Measurements from ENCODE around the gene DHX30.
A peak's percentile ranks its signal among the peaks of the same experiment; 100 is the strongest.
"Not testable (repeated sequence)": the region's sequence is repeated elsewhere in the genome, so short reads cannot be mapped to it uniquely, and the experiment has no call there.

Gene DHX30, protein sequence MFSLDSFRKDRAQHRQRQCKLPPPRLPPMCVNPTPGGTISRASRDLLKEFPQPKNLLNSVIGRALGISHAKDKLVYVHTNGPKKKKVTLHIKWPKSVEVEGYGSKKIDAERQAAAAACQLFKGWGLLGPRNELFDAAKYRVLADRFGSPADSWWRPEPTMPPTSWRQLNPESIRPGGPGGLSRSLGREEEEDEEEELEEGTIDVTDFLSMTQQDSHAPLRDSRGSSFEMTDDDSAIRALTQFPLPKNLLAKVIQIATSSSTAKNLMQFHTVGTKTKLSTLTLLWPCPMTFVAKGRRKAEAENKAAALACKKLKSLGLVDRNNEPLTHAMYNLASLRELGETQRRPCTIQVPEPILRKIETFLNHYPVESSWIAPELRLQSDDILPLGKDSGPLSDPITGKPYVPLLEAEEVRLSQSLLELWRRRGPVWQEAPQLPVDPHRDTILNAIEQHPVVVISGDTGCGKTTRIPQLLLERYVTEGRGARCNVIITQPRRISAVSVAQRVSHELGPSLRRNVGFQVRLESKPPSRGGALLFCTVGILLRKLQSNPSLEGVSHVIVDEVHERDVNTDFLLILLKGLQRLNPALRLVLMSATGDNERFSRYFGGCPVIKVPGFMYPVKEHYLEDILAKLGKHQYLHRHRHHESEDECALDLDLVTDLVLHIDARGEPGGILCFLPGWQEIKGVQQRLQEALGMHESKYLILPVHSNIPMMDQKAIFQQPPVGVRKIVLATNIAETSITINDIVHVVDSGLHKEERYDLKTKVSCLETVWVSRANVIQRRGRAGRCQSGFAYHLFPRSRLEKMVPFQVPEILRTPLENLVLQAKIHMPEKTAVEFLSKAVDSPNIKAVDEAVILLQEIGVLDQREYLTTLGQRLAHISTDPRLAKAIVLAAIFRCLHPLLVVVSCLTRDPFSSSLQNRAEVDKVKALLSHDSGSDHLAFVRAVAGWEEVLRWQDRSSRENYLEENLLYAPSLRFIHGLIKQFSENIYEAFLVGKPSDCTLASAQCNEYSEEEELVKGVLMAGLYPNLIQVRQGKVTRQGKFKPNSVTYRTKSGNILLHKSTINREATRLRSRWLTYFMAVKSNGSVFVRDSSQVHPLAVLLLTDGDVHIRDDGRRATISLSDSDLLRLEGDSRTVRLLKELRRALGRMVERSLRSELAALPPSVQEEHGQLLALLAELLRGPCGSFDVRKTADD

DNA sequence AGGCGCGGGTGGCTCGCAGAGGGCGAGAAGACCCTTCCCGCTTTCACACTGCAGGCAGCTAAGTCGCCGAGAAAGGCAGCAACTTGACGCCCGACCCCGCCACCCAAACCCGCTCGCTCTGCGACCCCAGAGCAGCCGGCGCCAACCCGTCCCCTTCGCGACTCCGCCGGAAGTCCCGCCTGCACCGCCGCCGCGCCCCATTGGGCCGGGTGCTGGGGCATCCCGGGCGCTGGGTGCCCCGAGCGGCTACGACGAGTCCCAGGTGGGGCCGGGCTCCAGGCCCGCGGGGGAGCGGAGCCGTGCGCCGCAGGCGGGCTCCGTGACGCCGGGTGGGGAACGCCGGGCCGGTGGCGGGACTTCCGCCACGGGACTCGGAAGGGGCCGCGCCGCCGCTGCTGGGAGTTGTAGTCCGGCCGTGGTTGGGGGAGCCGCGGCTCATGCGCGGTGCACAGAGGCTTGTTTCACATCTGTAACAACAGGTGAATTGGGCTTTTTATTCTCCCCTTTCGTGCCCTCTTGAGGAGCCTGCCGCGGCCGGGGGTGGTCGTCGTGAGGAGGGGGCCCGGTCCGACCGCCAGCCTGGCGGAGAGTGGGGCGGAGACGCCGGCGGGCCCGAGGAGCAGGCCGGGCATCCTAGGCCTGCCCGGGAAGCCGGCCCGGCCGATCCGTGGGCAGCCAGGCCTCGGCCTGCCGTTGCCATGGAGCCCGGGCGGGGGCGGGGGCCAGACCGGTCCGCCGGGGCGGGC, at the start of gene DHX30:
Gene DHX30, plus strand, starts transcription at position 405 of the 746 bp plus-strand sequence. CDS start 7,546 bp downstream, outside the sequence.
- peak; percentile 45 for DNase-seq

DNA sequence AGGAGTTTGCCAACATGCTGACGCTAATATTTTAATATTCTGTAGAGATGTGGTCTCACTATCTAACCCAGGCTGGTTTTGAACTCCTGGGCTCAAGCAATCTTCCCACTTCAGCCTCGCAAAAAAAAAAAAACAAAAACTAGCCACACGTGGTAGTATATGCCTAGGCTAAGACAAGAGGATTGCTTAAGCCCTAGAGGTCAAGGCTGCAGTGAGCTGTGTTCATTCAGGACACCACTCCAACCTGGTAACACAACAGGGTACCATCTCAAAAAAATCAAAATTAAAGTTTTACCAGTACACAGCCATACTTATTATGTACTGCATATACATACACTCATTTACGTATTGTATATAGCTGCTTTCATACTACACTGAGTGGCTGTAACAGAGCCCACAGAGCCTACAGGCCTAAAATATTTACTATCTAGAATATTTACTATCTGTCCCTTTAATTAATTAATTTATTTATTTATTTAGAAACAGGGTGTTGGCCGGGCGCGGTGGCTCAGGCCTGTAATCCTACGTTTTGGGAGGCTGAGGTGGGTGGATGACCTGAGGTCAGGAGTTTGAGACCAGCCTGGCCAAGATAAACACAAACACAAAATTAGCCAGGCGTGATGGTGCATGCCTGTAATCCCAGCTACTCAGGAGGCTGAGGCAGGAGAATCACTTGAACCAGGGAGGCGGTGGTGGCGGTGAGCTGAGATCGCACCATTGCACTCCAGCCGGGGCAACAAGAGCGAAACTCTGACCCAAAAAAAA, 44.5 kb upstream of the DHX30 start:
- DNase-seq, result no peak

DNA sequence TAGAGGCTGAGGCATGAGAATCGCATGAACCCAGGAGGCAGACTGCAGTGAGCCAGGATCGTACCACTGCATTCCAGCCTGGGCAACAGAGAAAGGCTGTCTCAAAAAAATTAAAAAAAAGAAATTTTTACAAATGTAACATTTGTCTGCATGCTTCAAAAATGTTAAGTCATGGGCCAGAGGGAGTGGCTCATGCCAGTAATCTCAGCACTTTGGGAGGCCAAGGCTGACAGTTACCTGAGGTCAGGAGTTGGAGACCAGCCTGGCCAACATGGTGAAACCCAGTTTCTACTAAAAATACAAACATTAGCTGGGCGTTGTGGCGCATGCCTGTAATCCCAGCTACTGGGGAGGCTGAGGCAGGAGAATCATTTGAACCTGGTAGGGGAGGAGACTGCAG, 42.7 kb upstream of the DHX30 start:
- DNase-seq, result not testable (repeated sequence)

DNA sequence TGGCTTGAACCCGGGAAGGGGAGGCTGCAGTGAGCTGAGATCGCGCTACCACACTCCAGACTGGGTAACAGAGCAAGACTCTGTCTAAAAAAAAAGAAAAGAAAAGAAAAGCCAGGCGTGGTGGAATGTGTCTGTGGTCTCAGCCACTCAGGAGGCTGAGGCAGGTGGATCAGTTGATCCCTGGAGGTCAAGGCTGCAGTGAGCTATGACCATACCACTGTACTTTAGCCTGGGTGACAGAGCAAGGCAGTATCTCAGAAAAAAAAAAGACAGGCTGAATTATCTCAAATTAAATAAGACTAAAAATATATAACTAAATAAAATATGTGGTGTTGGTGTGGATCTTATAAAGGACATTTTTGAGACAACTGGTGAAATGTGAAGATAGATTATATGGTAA, 41.9 kb upstream of the DHX30 start:
- DNase-seq, result no peak

DNA sequence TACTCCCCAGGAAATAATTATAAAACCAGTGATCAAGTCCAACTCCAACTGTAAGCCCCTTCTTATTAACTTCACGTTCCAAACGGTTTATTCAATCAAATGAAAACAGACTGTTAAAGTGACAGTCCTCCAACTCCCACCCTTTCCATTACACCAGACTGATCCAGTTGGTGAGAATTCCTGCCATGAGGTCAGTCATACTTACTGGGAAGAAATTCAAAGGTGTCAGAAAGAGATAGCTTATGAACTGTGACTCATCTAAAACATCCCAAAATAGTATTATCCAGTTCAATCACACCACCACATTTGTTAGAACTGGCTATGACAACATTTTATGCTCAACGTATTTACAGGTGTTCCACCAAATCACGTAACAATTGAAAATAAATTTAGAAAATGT, 40.7 kb upstream of the DHX30 start:
- DNase-seq, result no peak

DNA sequence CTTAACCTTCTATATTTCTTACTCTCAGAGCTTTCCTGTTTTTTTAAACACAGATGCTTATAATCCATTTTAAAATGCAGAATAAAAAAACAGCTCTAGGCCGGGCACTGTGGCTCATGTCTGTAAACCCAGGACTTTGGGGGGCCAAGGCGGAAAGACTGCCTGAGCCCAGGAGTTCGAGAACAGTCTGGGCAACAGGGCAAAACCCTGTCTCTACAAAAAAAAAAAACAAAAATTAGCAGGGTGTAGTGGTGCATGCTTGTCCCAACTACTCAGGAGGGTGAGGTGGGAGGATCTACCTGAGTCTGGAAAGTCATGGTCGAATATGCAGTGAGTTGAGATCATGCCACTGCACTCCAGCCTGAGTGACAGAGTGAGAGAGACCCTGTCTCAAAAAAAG, 36.8 kb upstream of the DHX30 start:
- DNase-seq, result no peak

DNA sequence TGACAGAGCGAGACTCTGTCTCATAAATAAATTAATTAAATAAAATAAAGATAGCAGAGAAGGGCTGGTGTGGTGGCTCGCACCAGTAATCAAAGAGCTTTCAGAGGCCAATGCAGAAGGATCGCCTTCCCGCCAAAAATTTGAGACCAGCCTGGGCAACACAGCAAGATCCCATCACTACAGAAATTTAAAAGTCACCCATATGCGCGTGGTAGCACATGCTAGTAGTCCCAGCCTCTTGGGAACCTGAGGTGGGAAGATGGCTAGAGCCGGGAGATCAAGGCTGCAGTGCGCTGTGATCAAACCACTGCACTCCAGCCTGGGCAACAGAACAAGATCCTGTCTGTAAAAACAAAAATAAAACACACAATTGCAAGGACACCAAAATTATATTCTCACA, 30.9 kb upstream of the DHX30 start:
- DNase-seq, result no peak

DNA sequence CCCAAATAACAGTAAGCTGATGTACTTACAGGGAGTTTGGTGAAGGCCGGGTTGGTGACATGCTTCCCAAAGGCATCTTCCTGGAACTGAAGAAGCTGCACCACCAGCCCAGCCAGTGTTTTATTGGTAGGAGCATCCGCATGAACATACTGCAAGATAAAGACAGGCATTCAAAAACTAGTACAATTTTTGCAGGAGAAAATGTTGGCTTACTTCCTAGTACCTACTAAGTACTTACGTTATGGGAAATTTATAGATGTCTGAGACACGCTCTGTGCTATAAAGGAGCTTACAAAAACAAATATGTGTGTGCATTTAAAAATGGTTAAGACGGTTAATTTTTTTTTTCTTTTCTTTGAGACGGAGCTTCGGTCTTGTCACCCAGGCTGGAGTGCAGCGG, 30.1 kb upstream of the DHX30 start:
- DNase-seq, result no peak

DNA sequence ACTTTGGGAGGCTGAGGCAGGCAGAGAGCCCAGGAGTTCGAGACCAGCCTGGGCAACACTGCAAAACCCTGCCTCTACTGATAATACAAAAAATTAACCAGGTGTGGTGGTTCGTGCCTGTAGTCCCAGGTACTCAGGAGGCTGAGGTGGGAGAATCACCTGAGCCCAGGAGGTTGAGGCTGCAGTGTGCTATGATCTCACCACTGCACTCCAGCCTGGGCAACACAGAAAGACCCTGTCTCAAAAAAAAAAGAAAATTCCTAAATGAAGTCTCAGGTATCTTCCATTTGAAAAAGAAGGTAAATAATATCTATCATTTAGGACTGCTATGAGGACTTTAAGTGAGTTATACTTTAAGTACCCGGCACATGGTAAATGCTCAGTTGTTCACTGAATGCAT, 24.2 kb upstream of the DHX30 start:
- DNase-seq, result no peak

DNA sequence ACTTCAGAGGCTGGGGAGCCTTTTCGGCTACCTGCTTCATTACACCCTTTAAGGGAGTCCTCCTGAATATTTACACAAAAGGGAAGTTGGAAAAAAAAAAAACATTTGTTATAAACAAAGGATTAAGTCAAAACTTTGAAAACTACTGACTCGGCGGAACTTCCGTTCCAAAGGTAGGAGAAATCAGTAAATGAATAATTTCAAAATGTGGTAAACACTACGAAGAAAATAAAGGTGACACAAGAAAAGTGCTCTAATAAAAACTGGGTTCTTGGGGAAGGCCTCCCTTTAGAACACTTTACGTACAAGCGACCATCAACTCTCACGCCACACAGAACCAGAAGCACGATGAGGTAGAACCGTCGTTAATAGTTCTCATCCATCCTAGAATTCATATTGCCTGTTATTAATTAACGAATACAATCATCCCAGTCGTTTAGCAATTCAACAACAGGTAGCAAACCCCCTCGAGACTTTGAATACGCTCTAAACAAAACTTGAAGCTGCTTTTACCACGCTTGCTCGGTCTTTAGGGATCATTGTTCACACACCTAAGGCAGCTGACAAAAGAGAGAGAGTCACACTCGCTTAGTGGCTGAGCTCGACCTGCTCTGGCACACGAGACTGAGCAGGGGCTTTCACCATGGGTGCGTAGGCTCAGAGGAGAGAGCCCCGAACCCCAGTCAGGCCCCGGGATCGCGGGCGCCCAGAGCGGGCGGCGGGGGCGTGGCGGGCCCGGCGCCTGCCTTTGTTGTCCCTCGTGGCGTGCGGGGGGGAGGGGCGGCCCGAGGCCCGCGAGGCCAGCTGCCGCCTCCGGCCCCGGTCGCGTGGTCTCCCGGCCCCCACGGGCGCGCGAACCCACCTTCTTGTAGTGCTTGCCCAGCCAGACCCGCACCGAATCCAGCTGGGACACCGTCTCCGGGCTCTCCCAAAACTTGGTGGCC, 21.9 kb upstream of the DHX30 start:
- peak; percentile 27 for DNase-seq

DNA sequence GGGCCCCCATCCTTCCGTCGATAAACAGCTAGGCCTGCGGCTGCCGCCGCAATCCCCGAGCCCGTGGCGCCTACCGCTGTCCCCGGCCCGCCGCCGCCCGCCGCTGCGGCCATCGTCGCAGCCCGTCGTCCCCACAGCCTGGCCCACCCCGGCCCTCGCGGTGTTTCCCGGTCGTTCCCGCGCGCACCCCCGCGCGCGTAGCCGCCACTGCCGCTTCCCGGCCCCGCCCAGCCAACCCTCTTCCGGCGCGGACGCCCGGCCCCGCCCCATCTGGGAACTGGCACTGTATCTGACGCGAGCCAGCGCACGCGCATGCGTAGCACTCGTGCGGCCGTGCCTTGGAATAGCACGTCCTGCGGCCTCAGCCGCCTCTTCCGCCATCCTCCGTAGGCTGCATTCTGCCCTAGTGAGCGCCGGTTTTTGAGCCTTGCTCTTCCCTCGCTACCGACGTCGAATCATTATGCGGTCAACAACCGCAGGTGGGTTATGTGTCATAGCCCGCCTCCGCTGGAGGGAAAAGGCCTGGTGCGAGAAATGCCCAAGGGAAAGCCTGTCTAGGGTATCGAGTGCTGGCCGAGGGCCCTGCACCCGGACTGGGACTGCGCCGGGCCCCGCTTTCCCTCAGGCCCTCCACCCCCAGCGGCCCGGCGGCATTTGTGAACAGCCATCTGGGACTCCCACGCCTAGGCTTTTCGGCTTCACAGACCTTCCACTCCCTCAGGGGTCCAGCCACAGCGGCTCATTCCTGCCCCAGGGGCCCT, 21.1 kb upstream of the DHX30 start, which contains the start of gene SMARCC1:
Gene SMARCC1, minus strand, starts transcription at position 209 of the 761 bp plus-strand sequence. Its CDS starts 96 bp downstream, at position 113.
- peak; percentile 94 for DNase-seq

DNA sequence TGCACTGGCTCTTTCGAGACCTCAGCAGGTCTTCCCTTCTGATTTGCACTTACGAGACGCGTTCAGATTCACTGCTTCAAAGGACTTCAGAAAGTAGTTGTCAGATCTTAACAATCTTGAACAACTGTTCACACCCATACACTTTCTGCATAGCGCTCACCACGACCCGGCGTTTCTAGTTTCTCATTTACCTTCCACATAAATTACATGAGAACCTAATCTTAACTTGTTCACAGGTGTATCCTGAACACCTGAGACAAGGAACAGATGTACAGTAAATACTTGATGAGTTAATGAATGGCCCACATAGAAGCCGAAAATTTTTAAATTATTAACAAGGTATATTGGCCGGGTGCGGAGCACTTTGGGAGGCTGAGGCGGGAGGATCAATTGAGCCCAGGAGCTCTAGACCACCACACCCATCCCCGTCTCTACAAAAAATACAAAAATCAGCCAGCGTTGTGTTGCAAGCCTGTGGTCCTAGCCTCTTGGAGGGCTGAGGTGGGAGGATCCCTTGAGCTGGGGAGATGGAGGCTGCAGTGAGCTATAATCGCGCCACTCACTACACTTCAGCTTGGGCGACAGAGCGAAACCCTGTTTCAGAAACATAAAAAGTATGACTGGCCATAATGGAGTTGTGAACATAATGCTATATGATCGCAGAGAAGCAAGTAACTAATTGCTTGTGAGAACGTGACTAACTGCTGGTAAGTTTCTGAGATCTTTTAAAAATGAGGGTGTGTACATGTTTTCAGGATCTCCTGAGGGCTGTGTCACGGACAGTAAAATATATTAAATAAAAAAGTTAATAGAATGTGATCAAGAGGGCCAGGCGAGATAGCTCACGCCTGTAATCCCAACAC, 20.3 kb upstream of the DHX30 start:
- DNase-seq, result no peak

DNA sequence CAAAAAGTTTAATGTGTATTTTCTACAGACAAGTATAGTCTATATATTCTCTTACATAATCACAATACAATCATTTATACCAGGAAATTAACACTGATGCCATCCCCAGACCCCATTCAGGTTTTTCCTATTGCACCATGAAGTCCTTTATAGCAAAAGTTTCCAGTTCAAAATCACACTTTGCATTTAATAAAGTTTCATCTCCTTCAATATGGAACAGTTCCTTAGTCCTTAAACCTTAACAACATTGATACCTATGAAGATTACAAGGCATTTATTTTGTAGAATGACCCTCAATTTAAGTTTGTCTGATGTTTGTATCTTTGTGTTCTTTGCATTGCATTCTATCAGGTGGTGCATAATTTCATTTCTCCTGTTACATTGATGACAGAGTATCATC, 19.3 kb upstream of the DHX30 start:
- no peak for DNase-seq

DNA sequence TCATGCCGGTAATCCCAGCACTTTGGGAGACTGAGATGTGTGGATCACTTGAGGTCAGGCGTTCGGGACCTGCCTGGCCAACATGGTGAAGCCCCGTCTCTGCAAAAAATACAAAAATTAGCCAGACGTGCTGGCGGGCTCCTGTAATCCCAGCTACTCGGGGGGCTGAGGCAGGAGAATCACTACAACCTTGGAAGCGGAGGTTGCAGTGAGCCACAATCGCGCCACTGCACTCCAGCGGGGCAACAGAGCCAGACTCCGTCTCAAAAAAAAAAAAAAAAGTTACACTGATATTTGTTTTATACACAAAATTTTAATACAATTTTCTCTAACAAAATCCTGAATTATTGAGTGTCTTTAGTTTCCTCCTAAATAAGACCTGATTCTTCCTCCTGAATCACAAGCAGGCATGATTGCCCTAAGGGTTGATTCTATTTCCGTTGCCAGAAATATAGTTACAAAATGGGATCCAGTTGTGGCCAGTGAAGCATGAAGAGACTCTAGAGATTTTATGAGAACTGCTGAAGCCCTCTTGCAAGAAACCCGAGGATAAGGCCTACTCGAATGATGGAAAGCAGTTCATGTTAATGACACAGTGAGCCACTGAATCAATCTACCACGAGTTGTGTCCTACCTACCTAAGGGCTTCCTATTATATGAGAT, 11.6 kb upstream of the DHX30 start:
- DNase-seq, result no peak

DNA sequence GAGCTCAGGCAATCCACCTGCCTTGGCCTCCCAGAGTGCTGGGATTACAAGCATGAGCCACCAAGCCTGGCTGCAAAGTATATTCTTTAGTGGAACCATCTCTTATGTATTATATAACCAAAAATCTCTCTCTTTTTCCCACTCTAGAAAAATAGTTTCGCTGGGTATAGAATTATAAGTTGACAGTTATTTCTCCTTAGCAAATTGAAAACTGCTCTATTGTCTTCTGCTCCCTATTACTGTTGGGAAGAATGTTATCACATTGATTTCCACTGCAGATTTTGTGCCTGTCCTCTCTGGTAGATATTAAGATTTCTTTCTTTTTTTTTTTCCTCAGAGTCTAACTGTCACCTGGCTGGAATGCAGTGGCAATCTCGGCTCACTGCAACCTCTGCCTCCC, 10.2 kb upstream of the DHX30 start:
- no peak for DNase-seq

DNA sequence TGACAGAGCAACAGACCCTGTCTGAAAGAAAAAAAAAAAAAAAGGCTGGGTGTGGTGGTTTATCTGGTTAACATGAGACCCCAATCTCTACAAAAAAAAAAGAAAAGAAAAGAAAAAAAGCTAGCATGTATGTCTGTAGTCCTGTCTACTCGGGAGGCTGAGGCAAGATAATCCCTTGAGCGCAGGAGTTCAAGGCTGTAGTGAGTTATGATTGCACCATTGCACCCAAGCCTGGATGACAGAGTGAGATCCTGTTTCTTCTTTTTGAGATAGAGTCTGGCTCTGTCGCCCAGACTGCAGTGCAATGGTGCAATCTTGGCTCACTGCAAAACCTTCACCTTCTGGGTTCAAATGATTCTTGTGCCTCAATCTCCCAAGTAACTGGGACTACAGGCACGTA, 8.4 kb upstream of the DHX30 start:
- DNase-seq, result no peak

DNA sequence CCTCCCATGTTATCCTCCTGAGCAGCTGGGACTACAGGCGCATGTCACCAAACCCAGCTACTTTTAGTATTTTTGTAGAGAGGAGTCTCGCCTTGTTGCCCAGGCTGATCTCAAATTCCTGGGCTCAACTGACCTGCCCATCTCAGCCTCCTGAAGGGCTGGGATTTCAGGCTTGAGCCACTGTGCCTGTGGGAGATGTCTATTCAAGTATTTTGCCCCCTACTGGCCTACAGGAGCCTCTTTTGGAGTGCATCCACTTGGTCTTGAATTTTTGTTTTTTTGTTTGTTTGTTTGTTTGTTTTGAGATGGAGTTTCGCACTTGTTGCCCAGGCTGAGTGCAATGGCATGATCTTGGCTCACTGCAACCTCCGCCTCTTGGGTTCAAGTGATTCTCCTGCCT, 3.2 kb upstream of the DHX30 start:
- no peak for DNase-seq

DNA sequence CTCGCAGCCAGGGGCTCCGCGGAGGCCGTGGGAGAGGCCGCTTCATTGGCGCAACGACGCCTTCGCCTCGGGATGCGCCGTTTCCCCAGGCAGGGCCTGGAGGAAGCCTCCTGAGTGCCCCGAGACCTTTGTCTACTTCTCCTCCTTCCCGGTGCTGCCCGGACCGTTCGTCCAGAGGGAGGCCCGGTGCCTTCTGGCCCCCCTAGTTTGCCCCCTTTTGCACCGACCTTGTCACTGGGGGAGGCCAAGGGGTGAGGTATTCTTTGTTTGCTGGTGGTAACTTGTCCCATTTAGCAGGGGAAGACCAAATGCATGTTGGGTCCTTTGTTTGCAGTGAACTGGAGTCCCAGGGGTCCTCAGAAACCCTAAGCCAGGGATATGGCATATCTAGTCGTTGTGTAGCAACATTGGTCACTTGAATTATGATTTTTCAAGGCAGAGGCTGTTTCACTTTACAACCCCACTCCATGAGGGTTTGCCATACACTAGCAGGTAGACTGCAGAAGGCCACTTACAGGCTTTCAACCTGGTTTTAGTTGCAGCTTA, 615 bp downstream of the DHX30 start:
- DNase-seq, result no peak
